Measurements from ENCODE around the gene EHMT1. TPM values are rescaled to one million over a fixed set of nuclear protein-coding genes. Genes with fewer than 3 reads are reported as not detected.

Gene EHMT1
- total and polyA plus RNA-seq, 9 of the 15 experiments (the other 6 are each of a cell fraction or from before 2014, with no cell fraction given) = 2.2 to 76.0 (median 36.4) TPM

GRCh38 chr9:137676998-137677397 is 58.2 kb downstream of the EHMT1 start:
- DNase-seq (ENCODE audit: extremely low read depth in 1 of 4, low spot score in 3 of 4) (no peak), ATAC-seq (no peak), FAIRE-seq (no peak)
- H3K79me2 ChIP-seq (ENCODE audit: control insufficient read depth, insufficient read depth, low read length) = peaks cover 83% of the 10 kb centered on the region
- peak overlapping the region; percentile 56; the same call in 2 of the 3 replicates for H3K27ac ChIP-seq (ENCODE audit: extremely low read depth, low read depth, low read length)
- TSS peak; percentile 57 for BruUV-seq (replicated peaks)
- no peaks in the 10 kb centered on the region for H3K9me1 ChIP-seq (ENCODE audit: control insufficient read depth, insufficient read depth, low read length)
- 0 out of 2 replicates have a peak overlapping the region, but pooled peaks have one; percentile 41 for H2AFZ ChIP-seq (ENCODE audit: low read depth, low read length)
- peaks cover 21 to 41% of the 10 kb centered on the region in 2 experiments for H3K4me1 ChIP-seq (replicated peaks in 1 of 2; ENCODE audit: control insufficient read depth in 2 of 2, insufficient read depth in 2 of 2, low read length in 2 of 2)
- WGBS (ENCODE audit: insufficient coverage, low coverage, missing lambda C conversion rate) = 51% methylated on average over 12 of the region's 12 CpGs
- peak overlapping the region; percentile 74 for H3K4me2 ChIP-seq (ENCODE audit: insufficient read depth, low read length)
- in situ Hi-C loops (cut with MboI) = no loop called here
- intact Hi-C loops (cut with micrococcal nuclease) = loop anchor here (10.0 kb wide), 2 partner anchors 92 to 122 kb away; partner anchors contain the start of genes MRPL41 and PNPLA7
- peak overlapping the region; percentile 32 to 54; a peak in 2 of 4 replicates for H3K9ac ChIP-seq (ENCODE audit: insufficient read depth in 1 of 2, low read depth in 2 of 2, low read length in 2 of 2)
- TF ChIP-seq ZNF12 (CRISPR knock-in tag; IDR thresholded peaks at IDR 0.05) = no peak
- no peak for TF ChIP-seq CBX5 (IDR thresholded peaks at IDR 0.05; ENCODE audit: borderline replicate concordance, low read depth)
- TF ChIP-seq ZNF24 (IDR thresholded peaks at IDR 0.05) = no peak
- peak; percentile 90 for TF ChIP-seq CEBPB (tag; IDR thresholded peaks at IDR 0.05)
- no peak for TF ChIP-seq RBFOX2 (IDR thresholded peaks at IDR 0.05; ENCODE audit: low read depth, low read length)
- TF ChIP-seq MTA1 (IDR thresholded peaks at IDR 0.05; ENCODE audit: borderline replicate concordance) = no peak
- TF ChIP-seq IRF9 (tag; IDR thresholded peaks at IDR 0.05) = peak; percentile 29; the same call in 1 of the 2 replicates
- no peak for TF ChIP-seq CEBPG (CRISPR knock-in tag; IDR thresholded peaks at IDR 0.05)
- TF ChIP-seq CEBPG (tag; conservative IDR thresholded peaks at IDR 0.05 in 1 of 2, IDR thresholded peaks at IDR 0.05 in 1 of 2) = 0 out of 4 replicates have a peak, but pooled peaks of 1 of the 2 experiments have one; percentile 12
- TF ChIP-seq MEIS2 (IDR thresholded peaks at IDR 0.05; ENCODE audit: partially characterized antibody) = no peak
- no peak for TF ChIP-seq RBM39 (optimal IDR thresholded peaks at IDR 0.05; ENCODE audit: low read depth, low read length)
- no peak for TF ChIP-seq BRCA1 (IDR thresholded peaks at IDR 0.05)
- no peak for TF ChIP-seq BRCA1 (CRISPR knock-in tag; IDR thresholded peaks at IDR 0.05)
- TF ChIP-seq ATF3 (IDR thresholded peaks at IDR 0.05) = 0 out of 2 replicates have a peak, but pooled peaks have one; percentile 15
- TF ChIP-seq ATF3 (CRISPR knock-in tag; conservative IDR thresholded peaks at IDR 0.05) = no peak
- no peak for TF ChIP-seq SAP30 (IDR thresholded peaks at IDR 0.05; ENCODE audit: borderline replicate concordance, insufficient read depth, low read depth, low read length, poor library complexity, severe bottlenecking)
- no peak for TF ChIP-seq FOXA1 (IDR thresholded peaks at IDR 0.05; ENCODE audit: borderline replicate concordance)
- TF ChIP-seq ZNF586 (CRISPR knock-in tag; conservative IDR thresholded peaks at IDR 0.05) = no peak
- no peak for TF ChIP-seq CSDE1 (IDR thresholded peaks at IDR 0.05)
- TF ChIP-seq, protein P1, sequence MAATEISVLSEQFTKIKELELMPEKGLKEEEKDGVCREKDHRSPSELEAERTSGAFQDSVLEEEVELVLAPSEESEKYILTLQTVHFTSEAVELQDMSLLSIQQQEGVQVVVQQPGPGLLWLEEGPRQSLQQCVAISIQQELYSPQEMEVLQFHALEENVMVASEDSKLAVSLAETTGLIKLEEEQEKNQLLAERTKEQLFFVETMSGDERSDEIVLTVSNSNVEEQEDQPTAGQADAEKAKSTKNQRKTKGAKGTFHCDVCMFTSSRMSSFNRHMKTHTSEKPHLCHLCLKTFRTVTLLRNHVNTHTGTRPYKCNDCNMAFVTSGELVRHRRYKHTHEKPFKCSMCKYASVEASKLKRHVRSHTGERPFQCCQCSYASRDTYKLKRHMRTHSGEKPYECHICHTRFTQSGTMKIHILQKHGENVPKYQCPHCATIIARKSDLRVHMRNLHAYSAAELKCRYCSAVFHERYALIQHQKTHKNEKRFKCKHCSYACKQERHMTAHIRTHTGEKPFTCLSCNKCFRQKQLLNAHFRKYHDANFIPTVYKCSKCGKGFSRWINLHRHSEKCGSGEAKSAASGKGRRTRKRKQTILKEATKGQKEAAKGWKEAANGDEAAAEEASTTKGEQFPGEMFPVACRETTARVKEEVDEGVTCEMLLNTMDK (IDR thresholded peaks at IDR 0.05; ENCODE audit: borderline replicate concordance, insufficient read depth, low read depth, low read length, poor library complexity, severe bottlenecking) = no peak
- no peak for TF ChIP-seq HNRNPK (IDR thresholded peaks at IDR 0.05; ENCODE audit: low read depth, low read length, poor library complexity, severe bottlenecking)
- no peaks in the 10 kb centered on the region for H3K27me3 ChIP-seq (ENCODE audit: control insufficient read depth in 2 of 2, insufficient read depth in 2 of 2, low read length in 2 of 2)
- no peaks in the 10 kb centered on the region for H3K9me3 ChIP-seq (replicated peaks; ENCODE audit: control insufficient read depth, insufficient read depth, low read depth, low read length)
- ChIA-PET CTCF (ENCODE audit: low intra/inter-chr PET ratio) (no interaction called here), POLR2A (interaction anchor here (0.9 to 1.3 kb wide), 4 partner anchors 8 to 100 kb away, joined by 3 to 5 read pairs (median 3); no protein-coding TSS in a partner anchor)
- H3K4me3 ChIP-seq = peak overlapping the region; percentile 24; the same call in 1 of the 2 replicates
- H3K36me3 ChIP-seq (ENCODE audit: control insufficient read depth, insufficient read depth, low read length) = peaks cover 15% of the 10 kb centered on the region; the same call in 2 of the 3 replicates
- peaks cover 5% of the 10 kb centered on the region for H4K20me1 ChIP-seq (replicated peaks; ENCODE audit: control insufficient read depth, insufficient read depth, low read length)
